Transverse colon (tissue), 4 donors: ENCODE measurements around the gene SFTPB.

Experiments
- EP300 ChIP-seq: sonication (generic); formaldehyde crosslinking; IDR thresholded peaks from one replicate; pipeline ENCODE4 v1.6.1; 2017; ENCODE audit warnings: antibody characterized with exemption, low read depth
- POLR2A ChIP-seq: fragments of 450-650 bp; IDR thresholded peaks from one replicate; pipeline ENCODE4 v1.6.1; 2016; ENCODE audit warnings: antibody characterized with exemption, mild to moderate bottlenecking, moderate library complexity
- POLR2AphosphoS5 ChIP-seq, 3 donors: sonication (generic); formaldehyde crosslinking; IDR thresholded peaks; one replicate each; pipeline ENCODE4 v1.6.1; 2016; ENCODE audit warnings: antibody characterized with exemption in 3 of 3
- TF ChIP-seq, protein P1 (sequence below), 5 experiments: fragments of 200-600 bp in 3 of 5; fragments of 450-650 bp in 2 of 5; sonication (generic) in 3 of 5; IDR thresholded peaks; 1 replicate in 2 of 5; 2 replicates in 3 of 5; pipeline ENCODE4 v1.5.1; 2016 to 2017; ENCODE audit warnings: antibody characterized with exemption in 5 of 5, inconsistent platforms in 3 of 5, mild to moderate bottlenecking in 2 of 5, moderate library complexity in 1 of 5

DNA sequence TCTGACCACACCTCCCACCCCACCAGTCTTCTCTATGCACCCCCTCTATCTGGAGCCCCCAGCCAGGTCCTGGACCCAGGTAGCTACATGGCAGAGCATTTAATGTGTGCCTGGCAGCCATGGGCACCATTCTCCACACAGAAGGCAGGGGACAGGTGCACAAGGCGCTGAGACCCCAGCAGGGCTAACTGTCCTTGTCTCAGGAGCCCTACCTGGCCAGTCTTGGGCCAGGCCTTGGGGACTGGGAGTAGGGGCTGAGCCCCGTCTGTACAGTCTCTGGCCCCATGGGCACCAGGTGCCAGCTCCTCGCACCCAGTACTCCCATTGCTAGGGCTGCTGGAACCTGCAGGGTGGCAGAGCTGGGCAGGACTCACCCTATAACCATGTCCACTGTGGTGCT, 29.1 kb upstream of the SFTPB start:
- TF ChIP-seq POLR2A (no peak), EP300 (no peak), POLR2AphosphoS5 (IDR thresholded peaks at IDR 0.05) (no peak)
- TF ChIP-seq, protein P1, sequence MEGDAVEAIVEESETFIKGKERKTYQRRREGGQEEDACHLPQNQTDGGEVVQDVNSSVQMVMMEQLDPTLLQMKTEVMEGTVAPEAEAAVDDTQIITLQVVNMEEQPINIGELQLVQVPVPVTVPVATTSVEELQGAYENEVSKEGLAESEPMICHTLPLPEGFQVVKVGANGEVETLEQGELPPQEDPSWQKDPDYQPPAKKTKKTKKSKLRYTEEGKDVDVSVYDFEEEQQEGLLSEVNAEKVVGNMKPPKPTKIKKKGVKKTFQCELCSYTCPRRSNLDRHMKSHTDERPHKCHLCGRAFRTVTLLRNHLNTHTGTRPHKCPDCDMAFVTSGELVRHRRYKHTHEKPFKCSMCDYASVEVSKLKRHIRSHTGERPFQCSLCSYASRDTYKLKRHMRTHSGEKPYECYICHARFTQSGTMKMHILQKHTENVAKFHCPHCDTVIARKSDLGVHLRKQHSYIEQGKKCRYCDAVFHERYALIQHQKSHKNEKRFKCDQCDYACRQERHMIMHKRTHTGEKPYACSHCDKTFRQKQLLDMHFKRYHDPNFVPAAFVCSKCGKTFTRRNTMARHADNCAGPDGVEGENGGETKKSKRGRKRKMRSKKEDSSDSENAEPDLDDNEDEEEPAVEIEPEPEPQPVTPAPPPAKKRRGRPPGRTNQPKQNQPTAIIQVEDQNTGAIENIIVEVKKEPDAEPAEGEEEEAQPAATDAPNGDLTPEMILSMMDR (IDR thresholded peaks at IDR 0.05), result no peak
